Adipocyte (in vitro differentiated cells): ENCODE data around the gene BTD.
A peak's percentile ranks its signal among the peaks of the same experiment; 100 is the strongest.
"Not testable (repeated sequence)": the region's sequence is repeated elsewhere in the genome, so short reads cannot be mapped to it uniquely, and the experiment has no call there.

Experiments
- DNase-seq: peaks from one replicate; pipeline ENCODE4 v3.0.0-alpha.2; 2015; ENCODE audit warnings: low read depth
- H3K27me3 ChIP-seq: replicated peaks from 2 replicates; pipeline ENCODE4 v1.7.0; 2013; ENCODE audit warnings: mild to moderate bottlenecking, low read length, moderate library complexity; ENCODE audit not compliant: control insufficient read depth, insufficient read depth
- H3K36me3 ChIP-seq: 2 replicates; pipeline ENCODE4 v1.7.0; 2013; ENCODE audit warnings: low read length, mild to moderate bottlenecking, moderate library complexity; ENCODE audit not compliant: control insufficient read depth, insufficient read depth, severe bottlenecking
- H3K4me1 ChIP-seq: 2 replicates; pipeline ENCODE4 v1.7.0; 2013; ENCODE audit warnings: mild to moderate bottlenecking, low read length, moderate library complexity; ENCODE audit not compliant: control insufficient read depth, insufficient read depth
- H3K4me3 ChIP-seq: 2 replicates; pipeline ENCODE4 v1.7.0; 2013; ENCODE audit warnings: mild to moderate bottlenecking, low read length, moderate library complexity
- H3K9ac ChIP-seq: 2 replicates; pipeline ENCODE4 v1.7.0; 2013; ENCODE audit warnings: mild to moderate bottlenecking, low read length, moderate library complexity
- H3K9me3 ChIP-seq: 2 replicates; pipeline ENCODE4 v1.7.0; 2013; ENCODE audit warnings: mild to moderate bottlenecking, low read length, moderate library complexity; ENCODE audit not compliant: control insufficient read depth

Gene BTD

DNA sequence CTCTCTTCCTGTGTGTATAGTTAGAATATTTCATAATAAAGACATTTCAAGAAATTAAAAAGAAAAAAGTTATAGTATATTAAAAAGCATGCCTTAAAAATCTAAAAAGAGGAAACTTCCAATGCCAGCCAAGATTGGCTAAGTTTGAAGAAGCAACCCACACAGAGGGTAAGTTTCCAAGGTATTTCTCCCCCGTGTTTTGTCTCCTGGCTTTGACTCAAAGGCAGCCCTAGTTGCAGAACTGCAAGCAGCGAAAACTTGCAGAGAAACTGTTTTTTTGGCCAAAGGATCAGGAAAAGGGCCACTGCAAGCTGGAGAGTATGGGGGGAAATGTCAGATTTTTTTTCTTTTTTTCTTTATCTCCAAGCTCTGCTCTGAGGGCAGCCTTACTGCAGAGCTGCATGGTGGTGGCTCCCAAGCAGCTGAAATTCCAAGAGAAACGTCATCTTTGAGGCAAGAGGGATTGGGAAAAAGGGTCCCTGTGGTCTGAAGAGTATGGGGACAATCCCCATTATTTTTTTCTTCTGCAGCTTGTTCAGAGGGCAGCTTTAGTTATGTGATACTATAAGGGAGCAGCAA is 23.2 kb upstream of the BTD start:
- Histone ChIP-seq H3K9ac (peak overlapping the region; percentile 83), H3K36me3 (peaks cover 69% of the 10 kb centered on the region), H3K27me3 (no peaks in the 10 kb centered on the region), H3K9me3 (no peaks in the 10 kb centered on the region), H3K4me3 (peak overlapping the region; percentile 68), H3K4me1 (peaks cover 47% of the 10 kb centered on the region)
- DNase-seq: no peak

GRCh38 chr3:15579051-15579450 is 22.5 kb upstream of the BTD start:
- Histone ChIP-seq H3K27me3 (no peaks in the 10 kb centered on the region), H3K4me1 (peaks cover 47% of the 10 kb centered on the region), H3K9ac (peak overlapping the region; percentile 83), H3K9me3 (no peaks in the 10 kb centered on the region), H3K4me3 (peak overlapping the region; percentile 68), H3K36me3 (peaks cover 69% of the 10 kb centered on the region)
- peak; percentile 26 for DNase-seq

GRCh38 chr3:15581471-15582394 is 19.8 kb upstream of the BTD start:
- H3K27me3 ChIP-seq: no peaks in the 10 kb centered on the region
- no peak overlapping the region for H3K9ac ChIP-seq
- H3K9me3 ChIP-seq: no peaks in the 10 kb centered on the region
- DNase-seq: peak; percentile 25
- no peak overlapping the region for H3K4me3 ChIP-seq
- H3K36me3 ChIP-seq: peaks cover 74% of the 10 kb centered on the region
- peaks cover 59% of the 10 kb centered on the region for H3K4me1 ChIP-seq

DNA sequence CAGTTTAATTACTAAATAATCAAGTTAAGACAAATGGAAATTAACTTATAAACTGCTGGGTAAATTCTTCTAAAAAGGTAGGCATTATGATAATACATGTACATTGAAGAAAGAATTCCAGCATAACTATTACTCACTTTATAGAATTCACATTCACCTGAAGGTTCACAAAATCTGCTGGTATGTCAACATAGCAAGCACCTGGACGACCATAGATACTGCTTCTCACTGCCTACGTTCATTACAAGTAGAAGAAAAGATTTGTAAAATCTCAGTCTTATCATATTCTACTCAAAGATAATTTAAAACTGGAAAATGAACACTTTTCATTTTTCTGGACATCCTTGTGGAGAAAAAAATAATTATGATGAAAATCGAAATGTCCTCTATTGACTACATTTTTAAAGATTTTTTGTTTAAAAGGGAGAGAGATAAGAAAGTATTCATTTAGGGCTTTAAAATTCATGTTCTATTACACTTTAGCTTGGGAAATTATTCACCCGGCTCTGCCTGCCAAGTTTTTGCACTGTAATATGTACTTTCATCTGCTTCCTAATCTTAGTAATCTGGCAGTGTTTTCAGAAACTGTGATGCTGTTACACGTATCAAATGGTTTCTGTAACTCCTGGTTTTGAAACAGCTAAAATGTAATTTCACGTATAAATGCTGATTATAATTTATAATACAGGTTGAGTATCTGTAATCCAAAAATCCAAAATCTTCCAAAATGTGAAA is 16.3 kb upstream of the BTD start:
- Histone ChIP-seq H3K4me3 (no peak overlapping the region), H3K4me1 (peaks cover 27% of the 10 kb centered on the region), H3K36me3 (peaks cover 89% of the 10 kb centered on the region), H3K9ac (peak overlapping the region; percentile 54), H3K9me3 (no peaks in the 10 kb centered on the region), H3K27me3 (no peaks in the 10 kb centered on the region)
- DNase-seq: peak; percentile 41

DNA sequence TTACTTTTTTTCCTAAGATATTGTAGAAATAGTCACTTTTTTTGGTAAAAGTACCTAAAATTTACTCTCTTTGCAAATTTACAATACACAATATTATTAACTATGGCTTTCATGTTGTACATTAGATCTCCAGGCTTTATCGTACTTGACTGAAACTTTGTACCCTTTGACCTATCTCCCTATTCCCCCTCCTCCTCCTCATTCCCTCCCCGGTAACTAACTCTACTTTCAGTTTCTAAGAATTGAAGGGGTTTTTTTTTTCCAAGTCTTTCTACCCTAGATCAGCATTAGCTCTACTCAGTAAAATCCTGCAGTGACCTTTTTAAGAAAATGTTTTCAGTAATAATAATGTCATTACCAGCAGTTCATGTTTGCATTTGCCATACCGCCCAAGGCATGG is 10.3 kb upstream of the BTD start:
- Histone ChIP-seq H3K27me3 (no peaks in the 10 kb centered on the region), H3K36me3 (peaks cover 68% of the 10 kb centered on the region)

DNA sequence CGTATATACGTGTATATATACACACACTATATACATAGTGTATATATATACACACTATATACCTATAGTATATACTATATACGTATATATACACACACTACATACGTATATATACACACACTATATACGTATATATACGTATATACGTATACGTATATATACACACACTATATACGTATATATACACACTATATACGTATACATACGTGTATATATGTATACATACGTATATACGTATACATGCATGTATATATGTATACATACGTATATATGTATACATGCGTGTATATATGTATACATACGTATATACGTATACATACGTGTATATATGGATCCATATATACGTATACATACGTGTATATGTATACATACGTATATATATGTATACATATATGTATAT is 9.6 kb upstream of the BTD start:
- Histone ChIP-seq H3K36me3 (peaks cover 68% of the 10 kb centered on the region), H3K9me3 (no peaks in the 10 kb centered on the region), H3K4me3 (no peak overlapping the region), H3K27me3 (no peaks in the 10 kb centered on the region), H3K9ac (no peak overlapping the region), H3K4me1 (peaks cover 9% of the 10 kb centered on the region)
- no peak for DNase-seq

More for the DNA sequence above, 10.3 kb upstream of the BTD start:
- peak overlapping the region; percentile 33 for H3K4me3 ChIP-seq
- peak overlapping the region; percentile 48 for H3K9ac ChIP-seq
- H3K4me1 ChIP-seq: peaks cover 9% of the 10 kb centered on the region
- no peaks in the 10 kb centered on the region for H3K9me3 ChIP-seq
- DNase-seq: no peak

DNA sequence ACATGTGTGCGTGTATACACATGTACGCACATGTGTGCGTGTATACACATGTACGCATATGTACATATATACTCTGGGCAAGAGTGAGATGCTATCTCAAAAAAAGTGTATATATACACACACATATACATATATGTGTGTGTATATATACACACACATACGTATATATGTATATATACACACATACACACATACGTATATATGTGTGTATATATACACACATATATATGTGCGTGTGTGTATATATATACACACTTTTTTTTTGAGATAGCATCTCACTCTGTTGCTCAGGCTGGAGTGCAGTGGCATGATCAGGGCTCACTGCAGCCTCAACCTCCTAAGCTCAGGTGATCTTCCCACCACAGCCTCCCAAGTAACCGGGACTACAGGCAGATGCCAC is 8.6 kb upstream of the BTD start:
- H3K27me3 ChIP-seq: no peaks in the 10 kb centered on the region
- H3K4me1 ChIP-seq: peaks cover 9% of the 10 kb centered on the region
- H3K9me3 ChIP-seq: no peaks in the 10 kb centered on the region
- no peak for DNase-seq
- peaks cover 73% of the 10 kb centered on the region for H3K36me3 ChIP-seq
- no peak overlapping the region for H3K4me3 ChIP-seq
- H3K9ac ChIP-seq: no peak overlapping the region

DNA sequence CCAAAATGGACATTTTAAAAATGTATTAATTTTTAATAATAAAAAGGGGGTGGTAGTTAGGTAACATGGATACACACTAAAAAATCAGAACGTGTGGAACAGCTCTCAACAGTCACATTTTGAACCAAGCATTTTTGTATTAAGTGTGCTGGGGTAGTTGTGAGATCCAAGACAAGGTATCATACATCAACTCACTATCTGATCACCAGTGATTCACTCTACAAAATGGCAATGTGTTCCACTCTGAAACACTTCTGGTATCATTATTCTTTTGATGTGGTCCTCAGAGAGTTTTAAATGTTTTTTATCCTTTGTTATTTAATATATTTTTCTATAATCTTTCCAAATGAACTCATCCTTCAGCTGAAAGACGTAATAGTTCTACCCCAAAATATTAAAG is 5.6 kb upstream of the BTD start:
- Histone ChIP-seq H3K36me3 (peaks cover 64% of the 10 kb centered on the region), H3K4me3 (no peak overlapping the region), H3K9ac (no peak overlapping the region), H3K4me1 (peaks cover 25% of the 10 kb centered on the region), H3K9me3 (no peaks in the 10 kb centered on the region), H3K27me3 (no peaks in the 10 kb centered on the region)
- no peak for DNase-seq

- peak overlapping the region; percentile 95 for H3K4me3 ChIP-seq
- H3K9ac ChIP-seq: peak overlapping the region; percentile 89
These were observed 523 bp upstream of the BTD start for GRCh38 chr3:15601046-15601398.

DNA sequence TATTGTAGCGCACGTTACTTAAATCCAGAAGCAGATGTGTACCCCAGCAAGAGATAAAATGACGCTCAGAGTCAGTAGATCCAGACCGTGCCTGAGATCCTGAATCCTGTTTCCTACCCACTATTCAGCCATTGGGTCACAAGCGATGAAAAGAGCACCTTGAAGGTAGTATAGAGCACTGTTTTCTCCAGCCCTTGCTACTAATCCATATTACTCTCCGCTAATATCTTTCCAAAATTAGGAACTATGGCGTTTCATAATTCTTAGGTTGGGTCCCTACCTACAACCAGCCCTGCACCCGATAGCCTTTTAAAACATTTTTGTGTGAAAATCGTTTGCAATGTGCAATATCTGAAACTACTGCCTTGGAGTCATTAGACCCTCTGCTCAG is 596 bp downstream of the BTD start:
- no peak for DNase-seq
- peak overlapping the region; percentile 89 for H3K9ac ChIP-seq
- H3K36me3 ChIP-seq: peaks cover 27% of the 10 kb centered on the region
- peaks cover 49% of the 10 kb centered on the region for H3K4me1 ChIP-seq
- H3K4me3 ChIP-seq: peak overlapping the region; percentile 95
- H3K9me3 ChIP-seq: no peaks in the 10 kb centered on the region
- no peaks in the 10 kb centered on the region for H3K27me3 ChIP-seq

More at GRCh38 chr3:15601046-15601398, 523 bp upstream of the BTD start:
- peaks cover 38% of the 10 kb centered on the region for H3K36me3 ChIP-seq
- no peak for DNase-seq
- H3K27me3 ChIP-seq: no peaks in the 10 kb centered on the region
- H3K9me3 ChIP-seq: no peaks in the 10 kb centered on the region
- peaks cover 38% of the 10 kb centered on the region for H3K4me1 ChIP-seq

- Histone ChIP-seq H3K36me3 (peaks cover 20% of the 10 kb centered on the region), H3K4me3 (peak overlapping the region; percentile 95), H3K4me1 (peaks cover 56% of the 10 kb centered on the region), H3K9ac (peak overlapping the region; percentile 89)
- H3K27me3 ChIP-seq, DNase-seq, H3K9me3 ChIP-seq: not testable (repeated sequence)
These were observed 1.3 kb downstream of the BTD start for GRCh38 chr3:15602816-15603215.
